Gastroesophageal sphincter (tissue), 4 donors: ENCODE results near the gene CCR8. TPM values are rescaled to one million over a fixed set of nuclear protein-coding genes. Genes with fewer than 3 reads are reported as not detected.
"Not testable (repeated sequence)": the region's sequence is repeated elsewhere in the genome, so short reads cannot be mapped to it uniquely, and the experiment has no call there.

Experiments used
- ATAC-seq: fragments of 150-250 bp; one replicate; pipeline ENCODE4 v1.9.1; 2016; ENCODE audit warnings: mild to moderate bottlenecking, moderate library complexity
- H3K27ac ChIP-seq, 4 donors: fragments of 200-600 bp; sonication (generic) in 3 of 4; 1 replicate in 3 of 4; 2 replicates in 1 of 4; pipeline ENCODE4 v1.5.1; 2016 to 2019
- H3K27me3 ChIP-seq: fragments of 200-600 bp; sonication (generic); one replicate; pipeline ENCODE4 v1.5.1; 2019
- H3K36me3 ChIP-seq, 2 donors: fragments of 200-600 bp; sonication (generic); one replicate each; pipeline ENCODE4 v1.5.1; 2019; ENCODE audit warnings: control low read depth in 1 of 2
- H3K4me1 ChIP-seq, 3 donors: fragments of 200-600 bp; sonication (generic); 1 replicate in 2 of 3; 2 replicates in 1 of 3; pipeline ENCODE4 v1.5.1; 2016 to 2019; ENCODE audit warnings: control low read depth in 2 of 3
- H3K4me3 ChIP-seq, 2 donors: fragments of 200-600 bp; sonication (generic); one replicate each; pipeline ENCODE4 v1.5.1; 2019; ENCODE audit warnings: mild to moderate bottlenecking in 1 of 2, moderate library complexity in 1 of 2
- H3K9me3 ChIP-seq, 3 donors: fragments of 200-600 bp; sonication (generic); one replicate each; pipeline ENCODE4 v1.5.1; 2017 to 2019; ENCODE audit warnings: control low read depth in 2 of 3
- EP300 ChIP-seq: sonication (generic); formaldehyde crosslinking; IDR thresholded peaks from one replicate; pipeline ENCODE4 v1.6.1; 2017; ENCODE audit warnings: antibody characterized with exemption, mild to moderate bottlenecking
- POLR2A ChIP-seq, 2 donors: fragments of 450-650 bp; IDR thresholded peaks; one replicate each; pipeline ENCODE4 v1.6.1; 2017; ENCODE audit warnings: antibody characterized with exemption in 2 of 2, mild to moderate bottlenecking in 2 of 2, moderate library complexity in 1 of 2
- POLR2AphosphoS5 ChIP-seq: sonication (generic); formaldehyde crosslinking; IDR thresholded peaks from one replicate; pipeline ENCODE4 v1.6.1; 2017; ENCODE audit warnings: antibody characterized with exemption
- whole genome bisulfite sequencing, 2 donors: methylation state at CpG; one replicate each; pipeline ENCODE4 v1.1.5; 2018; ENCODE audit warnings: low coverage in 1 of 2; 5-methylcytosine and 5-hydroxymethylcytosine counted together
- total RNA-seq, 4 donors: library from RNA; depleted of rRNA; stranded (reverse); fragments of >200 nt; gene quantifications; one replicate each; pipeline ENCODE4 v1.1.0, GENCODE V29; 2016
- TF ChIP-seq, protein P1 (sequence below), 4 experiments: fragments of 200-600 bp in 2 of 4; fragments of 450-650 bp in 2 of 4; sonication (generic) in 1 of 4; IDR thresholded peaks; one replicate each; pipeline ENCODE4 v1.5.1; 2017 to 2019; ENCODE audit warnings: antibody characterized with exemption in 4 of 4, mild to moderate bottlenecking in 2 of 4, moderate library complexity in 2 of 4

Gene CCR8
- total RNA-seq, 4 donors from 2014 or later: not detected

DNA sequence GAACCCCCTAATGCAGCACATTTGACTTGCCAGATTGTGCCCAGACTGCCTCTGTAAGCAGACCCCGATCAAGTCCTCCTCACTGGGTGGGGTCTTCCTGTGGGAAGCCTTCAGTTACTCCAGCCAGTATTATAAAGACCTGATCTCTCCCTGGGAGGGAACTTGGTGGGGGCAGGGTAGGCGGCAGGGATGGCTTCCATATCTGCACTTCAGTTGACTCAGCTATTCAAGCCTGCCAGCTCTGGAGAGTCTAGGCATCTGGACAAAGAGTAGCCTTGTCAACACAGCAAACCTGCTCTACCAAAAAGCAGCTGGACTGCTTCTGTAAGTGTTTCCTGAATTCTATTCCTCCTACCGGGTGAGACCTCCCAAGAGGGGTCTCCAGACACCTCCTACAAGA, 32.7 kb downstream of the CCR8 start:
- Histone ChIP-seq H3K27me3 (no peaks in the 10 kb centered on the region), H3K36me3 (no peaks in the 10 kb centered on the region), H3K27ac (no peak overlapping the region), H3K4me1 (no peaks in the 10 kb centered on the region), H3K9me3 (peaks cover 0 to 6% (median 0%) of the 10 kb centered on the region in 3 donors), H3K4me3 (no peak overlapping the region)
- WGBS, 2 donors: 0 to 19% methylated on average over 1 to 2 of the region's 3 CpGs
- no peak for ATAC-seq
- TF ChIP-seq POLR2A (IDR thresholded peaks at IDR 0.05) (no peak), POLR2AphosphoS5 (no peak), EP300 (no peak)
- TF ChIP-seq, protein P1, sequence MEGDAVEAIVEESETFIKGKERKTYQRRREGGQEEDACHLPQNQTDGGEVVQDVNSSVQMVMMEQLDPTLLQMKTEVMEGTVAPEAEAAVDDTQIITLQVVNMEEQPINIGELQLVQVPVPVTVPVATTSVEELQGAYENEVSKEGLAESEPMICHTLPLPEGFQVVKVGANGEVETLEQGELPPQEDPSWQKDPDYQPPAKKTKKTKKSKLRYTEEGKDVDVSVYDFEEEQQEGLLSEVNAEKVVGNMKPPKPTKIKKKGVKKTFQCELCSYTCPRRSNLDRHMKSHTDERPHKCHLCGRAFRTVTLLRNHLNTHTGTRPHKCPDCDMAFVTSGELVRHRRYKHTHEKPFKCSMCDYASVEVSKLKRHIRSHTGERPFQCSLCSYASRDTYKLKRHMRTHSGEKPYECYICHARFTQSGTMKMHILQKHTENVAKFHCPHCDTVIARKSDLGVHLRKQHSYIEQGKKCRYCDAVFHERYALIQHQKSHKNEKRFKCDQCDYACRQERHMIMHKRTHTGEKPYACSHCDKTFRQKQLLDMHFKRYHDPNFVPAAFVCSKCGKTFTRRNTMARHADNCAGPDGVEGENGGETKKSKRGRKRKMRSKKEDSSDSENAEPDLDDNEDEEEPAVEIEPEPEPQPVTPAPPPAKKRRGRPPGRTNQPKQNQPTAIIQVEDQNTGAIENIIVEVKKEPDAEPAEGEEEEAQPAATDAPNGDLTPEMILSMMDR (IDR thresholded peaks at IDR 0.05): no peak

DNA sequence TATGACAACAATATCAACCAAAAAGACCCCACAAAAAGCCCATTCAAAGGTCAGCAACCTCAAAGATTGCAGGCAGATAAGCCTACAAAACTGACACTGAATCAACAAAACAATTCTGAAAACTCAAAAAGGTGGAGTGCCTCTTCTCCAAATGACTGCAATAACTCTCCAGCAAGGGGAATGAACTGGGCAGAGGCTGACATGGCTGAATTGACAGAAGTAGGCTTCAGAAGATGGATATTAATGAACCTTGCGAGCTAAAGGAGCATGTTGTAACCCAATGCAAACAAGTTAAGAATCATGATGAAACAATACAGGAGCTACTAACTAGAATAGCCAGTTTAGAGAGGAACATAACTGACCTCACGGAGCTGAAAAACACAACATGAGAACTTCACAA, 33.3 kb downstream of the CCR8 start:
- Histone ChIP-seq H3K9me3 (peaks cover 0 to 6% (median 0%) of the 10 kb centered on the region in 3 donors), H3K27me3 (no peaks in the 10 kb centered on the region), H3K4me1 (no peaks in the 10 kb centered on the region), H3K4me3 (no peak overlapping the region), H3K36me3 (no peaks in the 10 kb centered on the region), H3K27ac (no peak overlapping the region)
- 73 to 75% methylated on average over 2 of the region's 2 CpGs for WGBS, 2 donors
- TF ChIP-seq POLR2AphosphoS5 (no peak), POLR2A (IDR thresholded peaks at IDR 0.05) (no peak)
- TF ChIP-seq, protein P1 (IDR thresholded peaks at IDR 0.05): no peak
- ATAC-seq: no peak

DNA sequence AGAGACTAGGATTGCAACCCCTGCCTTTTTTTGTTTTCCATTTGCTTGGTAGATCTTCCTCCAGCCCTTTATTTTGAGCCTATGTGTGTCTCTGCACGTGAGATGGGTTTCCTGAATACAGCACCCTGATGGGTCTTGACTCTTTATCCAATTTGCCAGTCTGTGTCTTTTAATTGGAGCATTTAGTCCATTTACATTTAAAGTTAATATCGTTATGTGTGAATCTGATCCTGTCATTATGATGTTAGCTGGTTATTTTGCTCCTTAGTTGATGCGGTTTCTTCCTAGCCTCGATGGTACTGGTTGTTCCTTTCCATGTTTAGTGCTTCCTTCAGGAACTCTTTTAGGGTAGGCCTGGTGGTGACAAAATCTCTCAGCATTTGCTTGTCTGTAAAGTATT, 40.9 kb downstream of the CCR8 start:
- not testable (repeated sequence) for H3K9me3 ChIP-seq, H3K27me3 ChIP-seq, H3K36me3 ChIP-seq, H3K27ac ChIP-seq, ATAC-seq, H3K4me3 ChIP-seq, H3K4me1 ChIP-seq
- WGBS, 2 donors: 80 to 83% methylated on average over 1 to 4 of the region's 4 CpGs

DNA sequence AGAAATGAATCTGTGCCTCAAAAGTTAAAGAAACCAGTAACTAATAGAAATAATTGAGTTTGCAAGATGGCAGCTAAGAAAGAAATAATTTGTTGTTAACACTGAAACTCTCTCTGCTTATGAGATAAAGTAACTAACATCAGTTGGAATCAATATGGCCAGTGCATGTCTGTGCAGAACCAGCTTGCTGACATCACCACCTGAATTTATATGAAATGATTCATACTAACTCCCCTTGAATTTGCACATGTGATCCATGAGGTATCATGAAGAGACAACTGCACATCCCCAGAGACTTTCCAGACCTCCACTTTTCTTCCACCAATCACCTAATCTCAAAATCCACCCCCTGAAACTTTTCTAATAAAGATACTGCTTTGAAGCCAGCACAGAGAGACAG, 43.3 kb downstream of the CCR8 start:
- Histone ChIP-seq H3K36me3 (no peaks in the 10 kb centered on the region), H3K4me3 (no peak overlapping the region), H3K4me1 (no peaks in the 10 kb centered on the region), H3K27me3 (no peaks in the 10 kb centered on the region), H3K9me3 (no peaks in the 10 kb centered on the region), H3K27ac (no peak overlapping the region)
- no peak for ATAC-seq
- no peak for TF ChIP-seq POLR2AphosphoS5
- TF ChIP-seq, protein P1 (IDR thresholded peaks at IDR 0.05): no peak
- TF ChIP-seq POLR2A (IDR thresholded peaks at IDR 0.05): no peak
- TF ChIP-seq EP300: no peak

DNA sequence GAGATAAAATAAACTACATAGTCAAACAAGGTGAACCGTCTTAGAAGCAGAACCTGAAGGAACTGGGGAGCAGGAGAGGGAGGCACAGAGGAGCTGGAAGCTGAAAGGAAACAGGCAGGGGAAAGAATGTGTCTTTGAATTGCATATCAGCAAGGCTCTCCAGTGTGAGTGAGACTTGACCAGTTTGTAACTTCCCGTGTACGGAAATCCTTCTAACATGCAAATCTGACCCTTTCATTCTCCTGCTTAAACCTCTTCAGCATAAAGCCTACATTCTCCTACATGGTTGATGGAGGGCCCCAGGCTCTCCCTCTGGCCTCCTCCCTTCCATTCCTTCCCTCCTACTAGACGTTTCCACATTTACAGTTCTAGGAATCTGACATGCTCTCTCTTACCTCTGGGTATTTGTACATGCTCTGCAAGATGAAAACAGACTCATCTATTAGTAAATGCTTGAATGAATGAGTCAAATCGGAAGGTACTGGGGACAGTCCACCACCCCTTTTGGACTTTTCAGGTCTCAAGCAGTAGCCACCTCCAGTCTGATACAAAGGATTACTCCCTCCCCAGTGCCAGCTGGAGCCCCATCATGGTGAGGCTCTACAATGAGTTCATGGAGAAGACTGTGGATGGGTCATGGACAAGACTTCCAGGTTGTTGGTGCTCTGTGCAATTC, 47.6 kb downstream of the CCR8 start:
- H3K27ac ChIP-seq: no peak overlapping the region
- WGBS, 2 donors: 40 to 61% methylated on average over 4 to 5 of the region's 5 CpGs
- no peaks in the 10 kb centered on the region for H3K4me1 ChIP-seq
- no peak for ATAC-seq
- H3K4me3 ChIP-seq: no peak overlapping the region
- TF ChIP-seq POLR2A (IDR thresholded peaks at IDR 0.05): no peak
- TF ChIP-seq EP300: no peak
- TF ChIP-seq, protein P1 (IDR thresholded peaks at IDR 0.05): no peak
- no peak for TF ChIP-seq POLR2AphosphoS5
- H3K36me3 ChIP-seq: no peaks in the 10 kb centered on the region
- no peaks in the 10 kb centered on the region for H3K9me3 ChIP-seq
- no peaks in the 10 kb centered on the region for H3K27me3 ChIP-seq
